Measurements from ENCODE around the gene TAL2. TPM values are rescaled to one million over a fixed set of nuclear protein-coding genes. Genes with fewer than 3 reads are reported as not detected.
"Not testable (repeated sequence)": the region's sequence is repeated elsewhere in the genome, so short reads cannot be mapped to it uniquely, and the experiment has no call there.

TAL2 gene
- total RNA-seq, 1 donor from 2014 or later = not detected

- no peak for DNase-seq (ENCODE audit: low spot score)
These were observed 11.7 kb downstream of the TAL2 start for GRCh38 chr9:105673850-105674387.

- no peak for DNase-seq (ENCODE audit: low spot score)
These were observed 14.2 kb downstream of the TAL2 start for GRCh38 chr9:105676351-105676923.

GRCh38 chr9:105678163-105678562 is 15.9 kb downstream of the TAL2 start:
- DNase-seq (ENCODE audit: low spot score) = no peak

- DNase-seq (ENCODE audit: low spot score) = no peak
These were observed 16.5 kb downstream of the TAL2 start for GRCh38 chr9:105678781-105679180.

- no peak for DNase-seq (ENCODE audit: low spot score)
These were observed 17.2 kb downstream of the TAL2 start for GRCh38 chr9:105679257-105680022.

GRCh38 chr9:105681313-105681712 is 19.1 kb downstream of the TAL2 start:
- no peak for DNase-seq (ENCODE audit: low spot score)

GRCh38 chr9:105681724-105682123 is 19.5 kb downstream of the TAL2 start:
- no peak for DNase-seq (ENCODE audit: low spot score)

GRCh38 chr9:105683688-105684275 is 21.5 kb downstream of the TAL2 start:
- no peak for DNase-seq (ENCODE audit: low spot score)

- no peak for DNase-seq (ENCODE audit: low spot score)
These were observed 24.7 kb downstream of the TAL2 start for GRCh38 chr9:105686936-105687335.

GRCh38 chr9:105690742-105691141 is 28.5 kb downstream of the TAL2 start:
- DNase-seq (ENCODE audit: low spot score) = no peak

GRCh38 chr9:105693435-105694189 is 31.4 kb downstream of the TAL2 start:
- no peak for DNase-seq (ENCODE audit: low spot score)

GRCh38 chr9:105694190-105694847 is 32.1 kb downstream of the TAL2 start, which contains the start of gene TMEM38B:
Gene TMEM38B, plus strand, starts transcription at chr9:105694541. Its CDS starts 120 bp downstream, at chr9:105694661.
- peak; percentile 93 for DNase-seq (ENCODE audit: low spot score)

- DNase-seq (ENCODE audit: low spot score) = peak; percentile 90
These were observed 32.8 kb downstream of the TAL2 start for GRCh38 chr9:105694848-105695581.

GRCh38 chr9:105696219-105696793 is 34.0 kb downstream of the TAL2 start:
- no peak for DNase-seq (ENCODE audit: low spot score)

GRCh38 chr9:105697871-105698270 is 35.6 kb downstream of the TAL2 start:
- no peak for DNase-seq (ENCODE audit: low spot score)

- no peak for DNase-seq (ENCODE audit: low spot score)
These were observed 36.2 kb downstream of the TAL2 start for GRCh38 chr9:105698348-105698870.

- DNase-seq (ENCODE audit: low spot score) = no peak
These were observed 38.4 kb downstream of the TAL2 start for GRCh38 chr9:105700668-105701067.

- no peak for DNase-seq (ENCODE audit: low spot score)
These were observed 38.9 kb downstream of the TAL2 start for GRCh38 chr9:105701145-105701544.

- DNase-seq (ENCODE audit: low spot score) = no peak
These were observed 40.0 kb downstream of the TAL2 start for GRCh38 chr9:105702207-105702606.

- not testable (repeated sequence) for DNase-seq (ENCODE audit: low spot score)
These were observed 41.4 kb downstream of the TAL2 start for GRCh38 chr9:105703638-105704037.
